CD4-positive, alpha-beta T cell (primary cell): ENCODE measurements around the gene DYNC2I2. TPM values are rescaled to one million over a fixed set of nuclear protein-coding genes. Genes with fewer than 3 reads are reported as not detected.
"Not testable (repeated sequence)": the region's sequence is repeated elsewhere in the genome, so short reads cannot be mapped to it uniquely, and the experiment has no call there.

ENCODE experiments used
- ATAC-seq: fragments of 200-7000 bp; cut with Tn5 transposase; one replicate; pipeline ENCODE4 v1.10.0; 2022; ENCODE audit warnings: mild to moderate bottlenecking; ENCODE audit not compliant: poor library complexity
- CTCF ChIA-PET: fragments of 350-600 bp; sonication (Branson Sonifier 250); formaldehyde crosslinking; loops from one replicate; lab custom pipeline; 2021; ENCODE audit warnings: antibody characterized with exemption, inconsistent platforms; lab: Charles Lee
- POLR2A ChIA-PET: fragments of 350-600 bp; sonication (Branson Sonifier 250); formaldehyde crosslinking; loops from one replicate; lab custom pipeline; 2021; ENCODE audit warnings: antibody characterized with exemption, inconsistent platforms; lab: Charles Lee
- DNase-seq, 14 experiments: peaks; one replicate each; pipeline ENCODE4 v3.0.0-alpha.2; 2013 to 2020; ENCODE audit warnings: mixed read lengths in 2 of 14
- H3K27ac ChIP-seq, 2 donors: one replicate each; pipeline versions ENCODE4 v1.5.1 to v1.7.0; 2013; ENCODE audit warnings: low read length in 2 of 2, low read depth in 1 of 2, mild to moderate bottlenecking in 1 of 2
- H3K27me3 ChIP-seq, 2 experiments: 1 replicate in 1 of 2; 2 replicates in 1 of 2; pipeline versions ENCODE4 v1.6.1 to v1.7.0; 2013; ENCODE audit warnings: low read length in 2 of 2, control low read depth in 1 of 2, mild to moderate bottlenecking in 1 of 2, moderate library complexity in 1 of 2; ENCODE audit not compliant: insufficient read depth in 2 of 2, control insufficient read depth in 1 of 2
- H3K36me3 ChIP-seq: one replicate; pipeline ENCODE4 v1.6.1; 2013; ENCODE audit warnings: low read length, control low read depth; ENCODE audit not compliant: insufficient read depth
- H3K4me1 ChIP-seq: one replicate; pipeline ENCODE4 v1.6.1; 2013; ENCODE audit warnings: low read length, control low read depth; ENCODE audit not compliant: insufficient read depth
- H3K4me3 ChIP-seq: one replicate; pipeline ENCODE4 v1.5.1; 2013; ENCODE audit warnings: mild to moderate bottlenecking, low read length, moderate library complexity
- H3K9me3 ChIP-seq, 2 experiments: 1 replicate in 1 of 2; 2 replicates in 1 of 2; pipeline versions ENCODE4 v1.6.1 to v1.7.0; 2013; ENCODE audit warnings: low read length in 2 of 2, mild to moderate bottlenecking in 2 of 2, control low read depth in 1 of 2, moderate library complexity in 1 of 2; ENCODE audit not compliant: control insufficient read depth in 1 of 2, insufficient read depth in 1 of 2
- H3K27ac Mint-ChIP-seq: one replicate; pipeline ENCODE4 v1.8.0; 2020; ENCODE audit warnings: mixed read lengths
- H3K27me3 Mint-ChIP-seq: one replicate; pipeline ENCODE4 v1.8.0; 2021; ENCODE audit warnings: mixed read lengths
- H3K36me3 Mint-ChIP-seq: one replicate; pipeline ENCODE4 v1.8.0; 2021; ENCODE audit warnings: low read depth, mixed read lengths
- H3K4me1 Mint-ChIP-seq: one replicate; pipeline ENCODE4 v1.8.0; 2021; ENCODE audit warnings: low read depth, mixed read lengths
- H3K4me3 Mint-ChIP-seq: one replicate; pipeline ENCODE4 v1.8.0; 2020; ENCODE audit warnings: mild to moderate bottlenecking, mixed read lengths
- H3K9me3 Mint-ChIP-seq: one replicate; pipeline ENCODE4 v1.8.0; 2020; ENCODE audit warnings: mixed read lengths
- intact Hi-C, 2 experiments: fragments of 100-400 bp; cut with DNase I in 1 of 2; cut with micrococcal nuclease in 1 of 2; formaldehyde crosslinking; loops; one replicate each; pipeline versions ENCODE4 v1.15.1 to v1.9.0; 2023 to 2025; cut with DNase I, micrococcal nuclease
- total RNA-seq, 174 experiments: library from RNA in 2 of 174; stranded (reverse) in 2 of 174; gene quantifications; one replicate each; pipeline ENCODE4 v1.2.3 and lab custom pipeline; 2021 to 2026
- TF ChIP-seq, protein P1 (sequence below): fragments of 200-600 bp; IDR thresholded peaks from one replicate; pipeline ENCODE4 v1.8.0; 2022; ENCODE audit warnings: antibody characterized with exemption, mild to moderate bottlenecking

The DYNC2I2 gene
- total RNA-seq, 2 experiments from 2014 or later, result 2.2 to 3.2 TPM

DNA sequence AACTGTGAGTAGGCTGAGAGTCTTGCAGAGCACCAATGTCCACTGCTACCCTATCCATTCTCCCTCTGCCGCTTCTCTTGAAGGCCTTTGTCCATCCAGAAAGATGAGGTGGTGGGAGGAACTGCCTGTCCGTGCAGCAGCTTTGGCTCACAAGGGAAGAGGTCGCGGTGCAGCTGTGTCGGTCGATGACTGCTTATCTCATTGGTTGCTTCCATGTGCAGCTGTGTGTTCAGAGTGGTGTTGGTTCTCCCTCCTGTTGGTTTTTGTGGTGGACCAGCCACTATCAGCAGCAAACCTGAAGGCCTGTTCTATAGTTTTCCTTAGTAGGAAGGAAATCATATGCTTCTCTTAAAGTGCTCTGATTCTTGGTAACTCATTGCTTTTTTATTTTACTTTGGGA, 63.6 kb downstream of the DYNC2I2 start:
- Histone ChIP-seq H3K27me3 (no peaks in the 10 kb centered on the region), H3K27ac (no peak overlapping the region), H3K9me3 (no peaks in the 10 kb centered on the region), H3K4me1 (no peaks in the 10 kb centered on the region), H3K4me3 (no peak overlapping the region), H3K36me3 (peaks cover 90% of the 10 kb centered on the region)
- H3K27me3 Mint-ChIP-seq, result no peaks in the 10 kb centered on the region
- CTCF ChIA-PET, result no interaction called here
- no peak overlapping the region for H3K27ac Mint-ChIP-seq
- DNase-seq (no peak), ATAC-seq (no peak)
- no peaks in the 10 kb centered on the region for H3K9me3 Mint-ChIP-seq
- H3K36me3 Mint-ChIP-seq, result peaks cover 84% of the 10 kb centered on the region
- H3K4me3 Mint-ChIP-seq, result no peak overlapping the region
- TF ChIP-seq, protein P1, sequence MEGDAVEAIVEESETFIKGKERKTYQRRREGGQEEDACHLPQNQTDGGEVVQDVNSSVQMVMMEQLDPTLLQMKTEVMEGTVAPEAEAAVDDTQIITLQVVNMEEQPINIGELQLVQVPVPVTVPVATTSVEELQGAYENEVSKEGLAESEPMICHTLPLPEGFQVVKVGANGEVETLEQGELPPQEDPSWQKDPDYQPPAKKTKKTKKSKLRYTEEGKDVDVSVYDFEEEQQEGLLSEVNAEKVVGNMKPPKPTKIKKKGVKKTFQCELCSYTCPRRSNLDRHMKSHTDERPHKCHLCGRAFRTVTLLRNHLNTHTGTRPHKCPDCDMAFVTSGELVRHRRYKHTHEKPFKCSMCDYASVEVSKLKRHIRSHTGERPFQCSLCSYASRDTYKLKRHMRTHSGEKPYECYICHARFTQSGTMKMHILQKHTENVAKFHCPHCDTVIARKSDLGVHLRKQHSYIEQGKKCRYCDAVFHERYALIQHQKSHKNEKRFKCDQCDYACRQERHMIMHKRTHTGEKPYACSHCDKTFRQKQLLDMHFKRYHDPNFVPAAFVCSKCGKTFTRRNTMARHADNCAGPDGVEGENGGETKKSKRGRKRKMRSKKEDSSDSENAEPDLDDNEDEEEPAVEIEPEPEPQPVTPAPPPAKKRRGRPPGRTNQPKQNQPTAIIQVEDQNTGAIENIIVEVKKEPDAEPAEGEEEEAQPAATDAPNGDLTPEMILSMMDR, result no peak
- peaks cover 9% of the 10 kb centered on the region for H3K4me1 Mint-ChIP-seq
- intact Hi-C loops, result loop anchor here in 1 of 2 experiments (10.0 kb wide), 1 partner anchor 78 kb away; no protein-coding TSS in a partner anchor
- POLR2A ChIA-PET, result no interaction called here

DNA sequence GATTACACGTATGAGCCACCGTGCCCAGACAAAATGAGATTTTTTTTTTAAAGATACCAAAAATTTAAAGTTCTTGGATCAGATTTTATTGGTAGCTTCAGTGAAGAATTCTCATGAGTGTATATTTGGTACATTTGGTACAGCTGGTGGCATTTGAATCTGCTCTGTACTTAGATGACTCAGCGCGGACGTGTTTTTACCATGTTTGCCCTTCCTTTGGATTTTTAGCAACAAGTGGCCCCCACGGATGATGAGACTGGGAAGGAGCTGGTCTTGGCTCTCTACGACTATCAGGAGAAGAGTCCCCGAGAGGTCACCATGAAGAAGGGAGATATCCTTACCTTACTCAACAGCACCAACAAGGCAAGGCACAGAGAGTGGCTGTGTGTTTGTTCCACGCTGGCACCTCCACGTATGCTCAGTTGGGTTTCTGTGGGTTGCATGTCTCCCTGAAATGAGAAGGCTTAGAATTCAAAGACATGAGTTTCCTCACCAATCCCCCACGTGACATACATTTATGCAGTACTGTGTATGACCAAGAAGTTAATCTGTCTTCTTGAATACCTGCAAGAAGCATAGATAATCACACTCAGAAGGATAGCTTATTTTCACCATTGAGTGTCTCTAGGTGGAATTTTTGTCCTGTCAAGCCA, 67.9 kb downstream of the DYNC2I2 start:
- POLR2A ChIA-PET, result no interaction called here
- Histone ChIP-seq H3K4me3 (no peak overlapping the region), H3K27ac (no peak overlapping the region), H3K9me3 (no peaks in the 10 kb centered on the region), H3K36me3 (peaks cover 94% of the 10 kb centered on the region), H3K27me3 (no peaks in the 10 kb centered on the region), H3K4me1 (peaks cover 10% of the 10 kb centered on the region)
- Mint-ChIP-seq H3K9me3 (no peaks in the 10 kb centered on the region), H3K27ac (peak overlapping the region; percentile 39), H3K36me3 (peaks cover 94% of the 10 kb centered on the region), H3K27me3 (no peaks in the 10 kb centered on the region), H3K4me3 (no peak overlapping the region), H3K4me1 (peaks cover 16% of the 10 kb centered on the region)
- ATAC-seq, result no peak
- TF ChIP-seq, protein P1, result no peak
- no peak for DNase-seq
- CTCF ChIA-PET, result no interaction called here
- intact Hi-C loops, result loop anchor here in 1 of 2 experiments (5.0 kb wide), 1 partner anchor 36 kb away; the partner anchor contains the start of gene SPTAN1

DNA sequence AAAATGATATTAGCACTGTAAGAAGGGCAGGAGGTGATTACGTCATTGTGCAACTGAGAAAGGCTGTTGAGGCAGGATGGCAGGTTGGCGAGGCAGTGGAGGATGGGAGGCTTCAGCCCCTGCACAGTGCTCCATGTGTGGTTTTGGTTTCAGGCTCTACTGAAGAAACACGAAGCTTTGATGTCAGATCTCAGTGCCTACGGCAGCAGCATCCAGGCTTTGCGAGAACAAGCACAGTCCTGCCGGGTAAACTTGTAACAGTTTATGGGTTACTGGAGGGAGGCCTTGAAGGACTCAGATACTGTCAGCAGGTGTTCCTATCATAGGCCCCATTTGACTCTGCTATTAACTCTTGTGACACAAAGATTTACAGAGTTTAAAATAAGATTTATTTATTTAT, 69.2 kb downstream of the DYNC2I2 start:
- ChIA-PET POLR2A (interaction anchor here (1.0 kb wide), 2 partner anchors 33 to 34 kb away, joined by 4 to 5 read pairs; no protein-coding TSS in a partner anchor), CTCF (no interaction called here)
- intact Hi-C loops, result loop anchor here in 1 of 2 experiments (5.0 kb wide), 1 partner anchor 35 kb away; the partner anchor contains the start of gene SPTAN1
- DNase-seq (peak; percentile 7 to 72 (median 38)), ATAC-seq (peak; percentile 95)
- Histone ChIP-seq H3K27me3 (no peaks in the 10 kb centered on the region), H3K4me1 (peaks cover 10% of the 10 kb centered on the region), H3K9me3 (no peaks in the 10 kb centered on the region), H3K4me3 (no peak overlapping the region), H3K36me3 (peaks cover 94% of the 10 kb centered on the region), H3K27ac (no peak overlapping the region)
- Mint-ChIP-seq H3K9me3 (no peaks in the 10 kb centered on the region), H3K27ac (peak overlapping the region; percentile 82), H3K27me3 (no peaks in the 10 kb centered on the region), H3K4me1 (peaks cover 15% of the 10 kb centered on the region), H3K4me3 (peak overlapping the region; percentile 12), H3K36me3 (peaks cover 94% of the 10 kb centered on the region)
- TF ChIP-seq, protein P1, result no peak

DNA sequence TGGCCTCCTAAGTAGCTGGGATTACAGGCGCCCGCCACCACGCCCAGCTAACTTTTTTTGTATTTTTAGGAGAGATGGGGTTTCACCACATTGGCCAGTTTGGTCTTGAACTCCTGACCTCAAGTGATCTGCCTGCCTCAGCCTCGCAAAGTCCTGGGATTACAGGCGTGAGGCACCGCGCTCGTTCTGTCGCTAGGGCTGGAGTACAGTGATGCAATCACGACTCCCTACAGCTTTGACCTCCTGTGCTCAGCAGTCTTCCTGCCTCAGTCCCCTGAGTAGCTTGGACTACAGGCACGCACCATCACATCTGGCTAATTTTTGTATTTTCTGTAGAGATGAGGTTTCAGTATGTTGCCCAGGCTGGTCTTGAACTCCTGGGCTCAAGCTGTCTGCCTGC, 69.7 kb downstream of the DYNC2I2 start:
- H3K4me3 Mint-ChIP-seq, H3K27ac ChIP-seq, H3K9me3 ChIP-seq, H3K4me3 ChIP-seq, DNase-seq, H3K27me3 ChIP-seq, CTCF ChIA-PET, H3K27me3 Mint-ChIP-seq, ATAC-seq, H3K9me3 Mint-ChIP-seq: not testable (repeated sequence)
- Mint-ChIP-seq H3K36me3 (peaks cover 94% of the 10 kb centered on the region), H3K4me1 (peaks cover 15% of the 10 kb centered on the region), H3K27ac (peak overlapping the region; percentile 82)
- intact Hi-C loops, result loop anchor here in 1 of 2 experiments (5.0 kb wide), 1 partner anchor 35 kb away; the partner anchor contains the start of gene SPTAN1
- H3K4me1 ChIP-seq, result peaks cover 10% of the 10 kb centered on the region
- POLR2A ChIA-PET, result interaction anchor here (1.0 kb wide), 2 partner anchors 32 to 34 kb away, joined by 4 to 5 read pairs; no protein-coding TSS in a partner anchor
- H3K36me3 ChIP-seq, result peaks cover 94% of the 10 kb centered on the region

DNA sequence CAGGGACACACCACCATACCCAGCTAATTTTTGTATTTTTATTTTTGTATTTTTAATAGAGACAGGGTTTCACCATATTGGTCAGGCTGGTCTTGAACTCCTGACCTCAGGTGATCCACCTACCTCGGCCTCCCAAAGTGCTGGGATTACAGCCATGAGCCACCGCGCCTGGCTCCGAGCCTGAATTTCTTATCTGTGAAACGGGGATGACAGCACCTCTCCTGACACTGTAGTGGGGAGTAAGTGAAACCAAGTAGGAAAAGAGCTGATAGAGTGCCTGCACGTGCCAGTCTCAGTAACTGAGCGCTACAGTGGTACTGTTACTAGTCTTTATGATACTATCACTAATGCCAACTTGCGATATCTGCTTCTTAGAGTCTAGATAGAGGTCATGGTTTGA, 71.5 kb downstream of the DYNC2I2 start:
- H3K9me3 ChIP-seq, POLR2A ChIA-PET, ATAC-seq, H3K27ac ChIP-seq, H3K4me3 ChIP-seq, H3K27me3 Mint-ChIP-seq, H3K4me3 Mint-ChIP-seq, H3K27ac Mint-ChIP-seq, DNase-seq, H3K9me3 Mint-ChIP-seq, H3K27me3 ChIP-seq, CTCF ChIA-PET: not testable (repeated sequence)
- intact Hi-C loops, result loop anchor here in 1 of 2 experiments (5.0 kb wide), 1 partner anchor 33 kb away; the partner anchor contains the start of gene SPTAN1
- H3K36me3 ChIP-seq, result peaks cover 95% of the 10 kb centered on the region
- H3K36me3 Mint-ChIP-seq, result peaks cover 96% of the 10 kb centered on the region
- peaks cover 10% of the 10 kb centered on the region for H3K4me1 ChIP-seq
- H3K4me1 Mint-ChIP-seq, result peaks cover 15% of the 10 kb centered on the region
